Transverse colon (tissue), 4 donors: ENCODE results near the gene TMEM250. TPM values are rescaled to one million over a fixed set of nuclear protein-coding genes. Genes with fewer than 3 reads are reported as not detected.

Experiments
- DNase-seq: peaks from one replicate; pipeline ENCODE4 v3.0.0-alpha.2; 2019
- H3K27ac ChIP-seq, 4 donors: fragments of 200-600 bp; sonication (generic); 2 replicates each; pipeline ENCODE4 v1.5.1; 2016 to 2018; ENCODE audit warnings: inconsistent platforms in 4 of 4
- H3K27me3 ChIP-seq: fragments of 200-600 bp; sonication (generic); 2 replicates; pipeline ENCODE4 v1.5.1; 2017; ENCODE audit warnings: inconsistent platforms
- H3K36me3 ChIP-seq, 4 donors: fragments of 200-600 bp; sonication (generic); 2 replicates each; pipeline ENCODE4 v1.5.1; 2017 to 2019; ENCODE audit warnings: inconsistent platforms in 4 of 4
- H3K4me1 ChIP-seq, 4 donors: fragments of 200-600 bp; sonication (generic); 2 replicates each; pipeline ENCODE4 v1.5.1; 2017 to 2020; ENCODE audit warnings: inconsistent platforms in 4 of 4
- H3K4me3 ChIP-seq, 4 donors: fragments of 200-600 bp; sonication (generic); 1 replicate in 1 of 4; 2 replicates in 3 of 4; pipeline versions ENCODE4 v1.5.1 to v1.6.1; 2017 to 2019; ENCODE audit warnings: inconsistent platforms in 4 of 4
- H3K9me3 ChIP-seq, 2 donors: fragments of 200-600 bp; sonication (generic); 2 replicates each; pipeline ENCODE4 v1.5.1; 2017 to 2019; ENCODE audit warnings: inconsistent platforms in 2 of 2
- EP300 ChIP-seq: sonication (generic); formaldehyde crosslinking; IDR thresholded peaks from one replicate; pipeline ENCODE4 v1.6.1; 2017; ENCODE audit warnings: antibody characterized with exemption, low read depth
- POLR2A ChIP-seq: fragments of 450-650 bp; IDR thresholded peaks from one replicate; pipeline ENCODE4 v1.6.1; 2016; ENCODE audit warnings: antibody characterized with exemption, mild to moderate bottlenecking, moderate library complexity
- POLR2AphosphoS5 ChIP-seq, 3 donors: sonication (generic); formaldehyde crosslinking; IDR thresholded peaks; one replicate each; pipeline ENCODE4 v1.6.1; 2016; ENCODE audit warnings: antibody characterized with exemption in 3 of 3
- WGBS, 2 donors: methylation state at CpG; one replicate each; pipeline ENCODE4 v1.1.5; 2018; ENCODE audit warnings: low coverage in 1 of 2; 5-methylcytosine and 5-hydroxymethylcytosine counted together
- in situ Hi-C, 4 donors: fragments of 200-750 bp; cut with MboI; loops; one replicate each; pipeline versions ENCODE4 v1.15.0 to v1.15.1; 2017; ENCODE audit warnings: low sequenced_read_pairs in 3 of 4, low pct_ligation_motif_present in 1 of 4, low pct_unique_long_range_greater_than_20kb in 1 of 4
- intact Hi-C: fragments of 100-400 bp; cut with DNase I; formaldehyde crosslinking; loops from one replicate; pipeline ENCODE4 v1.15.1; 2023; ENCODE audit warnings: low total_unique reads
- total RNA-seq, 4 donors: library from RNA; depleted of rRNA; stranded (reverse); fragments of >200 nt; gene quantifications; one replicate each; pipeline ENCODE4 v1.1.0, GENCODE V29; 2016
- TF ChIP-seq, protein P1 (sequence below), 5 experiments: fragments of 200-600 bp in 3 of 5; fragments of 450-650 bp in 2 of 5; sonication (generic) in 3 of 5; IDR thresholded peaks; 1 replicate in 2 of 5; 2 replicates in 3 of 5; pipeline ENCODE4 v1.5.1; 2016 to 2017; ENCODE audit warnings: antibody characterized with exemption in 5 of 5, inconsistent platforms in 3 of 5, mild to moderate bottlenecking in 2 of 5, moderate library complexity in 1 of 5

TMEM250 gene
- total RNA-seq, 4 donors from 2014 or later, result 50.3 to 187 (median 86.6) TPM

DNA sequence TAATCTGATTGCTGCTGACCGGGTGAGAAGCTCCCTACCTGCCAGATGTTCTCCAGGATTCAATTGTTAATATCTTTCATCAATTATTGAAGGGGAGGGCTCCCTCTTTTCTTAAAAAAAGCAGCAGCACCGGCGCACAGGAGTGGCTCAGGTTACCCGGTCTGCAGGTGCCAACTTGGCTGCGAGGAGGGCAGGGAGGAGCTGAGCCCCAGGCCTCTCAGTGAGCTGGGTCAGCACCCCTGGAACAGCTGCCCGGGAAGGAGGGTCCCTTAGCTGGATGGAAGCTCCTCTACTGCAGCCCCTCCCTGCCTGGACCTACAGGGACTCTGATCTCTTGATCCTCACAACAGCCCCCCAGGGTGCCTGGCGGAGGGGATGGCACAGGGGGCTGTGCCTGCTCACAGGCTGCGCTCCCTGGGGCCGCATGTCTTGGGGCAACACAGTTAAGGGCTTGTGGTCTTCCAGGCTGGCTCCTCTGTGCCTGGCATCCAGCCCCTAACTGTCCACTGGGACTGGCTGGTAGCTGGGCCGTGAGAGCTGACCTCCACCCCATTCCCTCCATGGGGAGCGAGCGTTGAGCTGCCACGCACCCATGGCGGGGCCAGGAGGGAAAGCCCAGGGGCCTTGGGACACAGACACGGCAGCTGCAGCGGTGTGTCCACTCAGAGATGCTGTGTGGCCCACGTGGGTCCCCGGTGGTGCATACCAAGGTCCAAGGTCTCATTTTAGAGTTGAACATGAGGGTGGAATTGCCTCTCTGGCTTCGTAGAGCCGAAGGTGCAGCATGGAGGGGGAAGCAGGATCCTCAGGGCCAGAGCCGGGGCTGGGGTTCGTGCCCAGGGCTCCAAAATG lies 28.6 kb upstream of the TMEM250 start:
- no peaks in the 10 kb centered on the region for H3K36me3 ChIP-seq
- no peaks in the 10 kb centered on the region for H3K4me1 ChIP-seq
- H3K27me3 ChIP-seq, result peaks cover 65% of the 10 kb centered on the region
- H3K4me3 ChIP-seq, result no peak overlapping the region
- no peak for DNase-seq
- WGBS, 2 donors, result 50 to 62% methylated on average over 2 to 17 of the region's 22 CpGs
- intact Hi-C loops, result no loop called here
- H3K27ac ChIP-seq, result no peak overlapping the region
- TF ChIP-seq EP300, result no peak
- in situ Hi-C loops, result no loop called here
- H3K9me3 ChIP-seq, result no peaks in the 10 kb centered on the region

DNA sequence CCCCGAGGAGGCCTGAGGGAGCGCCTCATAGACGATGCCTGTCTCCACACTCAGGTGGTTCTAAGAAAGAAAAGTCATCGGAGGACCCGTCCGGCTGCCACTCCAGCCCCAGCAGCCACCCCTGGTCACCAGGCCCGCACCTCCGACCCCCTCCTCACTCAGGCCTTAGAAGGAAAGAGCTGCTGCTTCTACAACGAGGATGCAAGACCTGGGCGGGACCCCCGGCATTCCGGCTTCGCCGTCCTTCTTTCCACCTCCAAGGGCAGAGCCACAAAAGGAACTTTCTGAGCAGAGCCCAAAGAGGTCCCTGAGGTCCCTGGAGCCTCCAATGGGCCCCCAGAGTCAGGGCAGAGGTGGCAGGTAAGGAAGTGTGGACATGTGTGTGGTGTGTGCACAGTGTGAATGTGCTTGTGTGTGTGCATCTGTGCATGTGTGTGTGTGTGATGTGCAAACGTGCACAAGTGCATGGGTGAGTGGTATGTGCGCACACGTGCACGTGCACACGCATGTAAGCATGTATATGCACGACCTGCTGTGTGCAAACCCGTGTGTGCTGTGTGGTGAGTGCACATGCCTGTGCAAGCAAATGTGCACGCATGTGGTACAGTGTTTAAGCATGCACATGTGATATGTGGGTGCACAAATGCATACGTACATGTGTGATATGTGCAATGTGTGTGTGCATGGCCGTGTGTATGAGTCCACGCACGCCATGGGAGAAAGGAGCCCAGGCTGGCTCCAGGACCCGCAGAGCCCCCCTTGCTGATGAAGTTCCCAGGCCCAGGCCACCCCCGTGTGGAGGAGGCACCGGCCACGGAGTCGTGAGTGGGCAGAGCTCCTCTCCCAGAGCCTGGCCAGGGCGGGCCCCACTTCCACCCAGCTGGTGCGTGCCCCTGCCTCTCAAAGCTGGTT lies 27.7 kb upstream of the TMEM250 start:
- WGBS, 2 donors, result 71 to 72% methylated on average over 10 to 33 of the region's 33 CpGs
- no peak overlapping the region for H3K27ac ChIP-seq
- no peaks in the 10 kb centered on the region for H3K36me3 ChIP-seq
- H3K27me3 ChIP-seq, result peaks cover 71% of the 10 kb centered on the region
- DNase-seq, result no peak
- intact Hi-C loops, result no loop called here
- no peaks in the 10 kb centered on the region for H3K9me3 ChIP-seq
- no peak overlapping the region for H3K4me3 ChIP-seq
- TF ChIP-seq, protein P1, sequence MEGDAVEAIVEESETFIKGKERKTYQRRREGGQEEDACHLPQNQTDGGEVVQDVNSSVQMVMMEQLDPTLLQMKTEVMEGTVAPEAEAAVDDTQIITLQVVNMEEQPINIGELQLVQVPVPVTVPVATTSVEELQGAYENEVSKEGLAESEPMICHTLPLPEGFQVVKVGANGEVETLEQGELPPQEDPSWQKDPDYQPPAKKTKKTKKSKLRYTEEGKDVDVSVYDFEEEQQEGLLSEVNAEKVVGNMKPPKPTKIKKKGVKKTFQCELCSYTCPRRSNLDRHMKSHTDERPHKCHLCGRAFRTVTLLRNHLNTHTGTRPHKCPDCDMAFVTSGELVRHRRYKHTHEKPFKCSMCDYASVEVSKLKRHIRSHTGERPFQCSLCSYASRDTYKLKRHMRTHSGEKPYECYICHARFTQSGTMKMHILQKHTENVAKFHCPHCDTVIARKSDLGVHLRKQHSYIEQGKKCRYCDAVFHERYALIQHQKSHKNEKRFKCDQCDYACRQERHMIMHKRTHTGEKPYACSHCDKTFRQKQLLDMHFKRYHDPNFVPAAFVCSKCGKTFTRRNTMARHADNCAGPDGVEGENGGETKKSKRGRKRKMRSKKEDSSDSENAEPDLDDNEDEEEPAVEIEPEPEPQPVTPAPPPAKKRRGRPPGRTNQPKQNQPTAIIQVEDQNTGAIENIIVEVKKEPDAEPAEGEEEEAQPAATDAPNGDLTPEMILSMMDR (IDR thresholded peaks at IDR 0.05), result no peak
- TF ChIP-seq POLR2AphosphoS5 (IDR thresholded peaks at IDR 0.05), result no peak
- no peak for TF ChIP-seq EP300
- TF ChIP-seq POLR2A, result no peak
- in situ Hi-C loops, result no loop called here
- no peaks in the 10 kb centered on the region for H3K4me1 ChIP-seq

DNA sequence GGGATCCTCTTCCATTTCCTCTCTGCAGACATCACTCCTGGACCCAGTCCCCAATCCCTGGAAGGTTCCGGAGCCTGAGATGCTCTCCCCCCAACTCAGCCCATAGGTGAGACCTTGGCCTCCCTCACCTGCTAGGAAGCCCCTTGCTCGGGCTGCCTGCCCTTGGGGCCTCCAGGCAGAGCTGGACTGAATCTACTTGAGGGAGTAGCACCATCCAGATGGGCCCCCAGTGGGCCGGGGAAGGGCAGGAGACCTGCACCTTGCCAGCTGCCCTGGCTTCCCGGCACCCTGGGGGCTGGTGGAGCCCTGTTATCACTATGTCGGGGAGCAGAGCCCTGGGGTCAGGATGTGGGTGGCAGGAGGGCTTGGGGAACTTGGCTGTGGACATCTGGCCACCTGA lies 26.9 kb upstream of the TMEM250 start:
- Histone ChIP-seq H3K36me3 (no peaks in the 10 kb centered on the region), H3K27ac (no peak overlapping the region), H3K4me3 (no peak overlapping the region), H3K27me3 (peaks cover 71% of the 10 kb centered on the region), H3K4me1 (no peaks in the 10 kb centered on the region), H3K9me3 (no peaks in the 10 kb centered on the region)
- intact Hi-C loops (no loop called here), in situ Hi-C loops (no loop called here)
- DNase-seq, result no peak
- WGBS, 2 donors, result 59% methylated on average over 5 of the region's 5 CpGs; no CpG with 5 or more reads in 1 of the 2 donors
- TF ChIP-seq POLR2A, result no peak

DNA sequence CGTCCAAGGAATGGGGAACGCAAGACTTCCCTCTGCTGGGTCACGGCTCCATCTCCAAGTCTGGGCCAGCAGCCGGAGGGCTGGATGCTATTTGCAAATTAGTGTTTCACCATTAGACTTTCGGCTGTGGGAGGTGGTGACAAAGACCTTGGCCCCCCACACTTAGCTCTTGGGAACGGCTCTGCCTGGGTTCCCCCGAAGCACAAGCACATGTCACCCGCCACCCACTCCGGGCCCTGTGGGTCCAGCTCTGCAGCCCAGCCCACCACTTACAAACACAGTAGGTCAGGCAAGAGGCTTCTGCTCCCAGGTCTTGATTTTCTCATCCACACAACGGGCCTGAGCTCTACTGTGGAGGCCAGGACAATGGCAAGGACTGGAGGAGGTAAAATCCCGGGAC lies 25.8 kb upstream of the TMEM250 start:
- Histone ChIP-seq H3K4me1 (no peaks in the 10 kb centered on the region), H3K4me3 (no peak overlapping the region), H3K27me3 (peaks cover 71% of the 10 kb centered on the region), H3K9me3 (no peaks in the 10 kb centered on the region), H3K27ac (no peak overlapping the region), H3K36me3 (no peaks in the 10 kb centered on the region)
- TF ChIP-seq POLR2A (no peak), EP300 (no peak), POLR2AphosphoS5 (IDR thresholded peaks at IDR 0.05) (no peak)
- TF ChIP-seq, protein P1 (IDR thresholded peaks at IDR 0.05), result no peak
- intact Hi-C loops, result no loop called here
- in situ Hi-C loops, result no loop called here
- WGBS, 2 donors, result 77% methylated on average over 10 of the region's 11 CpGs; no CpG with 5 or more reads in 1 of the 2 donors
- DNase-seq, result no peak
